GM23338 (cell line): ENCODE data around the gene HERPUD2.

ENCODE experiments used
- CREB1 ChIP-seq: fragments of 250-450 bp; sonication (Bioruptor Pico); IDR thresholded peaks from 2 replicates; pipeline ENCODE4 v1.5.0; 2020; ENCODE audit warnings: low read depth, mild to moderate bottlenecking, moderate library complexity
- CTCF ChIP-seq, 2 experiments: fragments of 200-600 bp in 1 of 2; sonication (generic) in 1 of 2; conservative IDR thresholded peaks; 2 replicates each; pipeline versions ENCODE4 v1.5.1 to v1.6.1; 2016 to 2017; ENCODE audit warnings: antibody characterized with exemption in 2 of 2, low read depth in 2 of 2, mild to moderate bottlenecking in 2 of 2, moderate library complexity in 1 of 2
- ETS1 ChIP-seq: IDR thresholded peaks from 2 replicates; pipeline ENCODE4 v1.6.1; 2016; ENCODE audit warnings: antibody characterized with exemption
- EZH2 ChIP-seq: fragments of 200-600 bp; sonication (generic); IDR thresholded peaks from one replicate; pipeline ENCODE4 v1.8.0; 2017; ENCODE audit warnings: antibody characterized with exemption, mild to moderate bottlenecking, low read depth; ENCODE audit not compliant: unreplicated experiment
- EZH2phosphoT487 ChIP-seq: fragments of 200-600 bp; sonication (generic); IDR thresholded peaks from one replicate; pipeline ENCODE4 v1.8.1; 2018; ENCODE audit warnings: antibody characterized with exemption; ENCODE audit not compliant: unreplicated experiment
- JUNB ChIP-seq: IDR thresholded peaks from one replicate; pipeline ENCODE4 v1.6.1; 2016; ENCODE audit warnings: antibody characterized with exemption; ENCODE audit not compliant: unreplicated experiment
- POLR2AphosphoS5 ChIP-seq: IDR thresholded peaks from 2 replicates; pipeline ENCODE4 v1.6.1; 2016; ENCODE audit warnings: antibody characterized with exemption, low read depth
- REST ChIP-seq: IDR thresholded peaks from one replicate; pipeline ENCODE4 v1.6.1; 2018; ENCODE audit warnings: antibody characterized with exemption; ENCODE audit not compliant: unreplicated experiment
- ZNF114 ChIP-seq: fragments of 250-450 bp; sonication (Bioruptor Pico); IDR thresholded peaks from 2 replicates; pipeline ENCODE4 v1.5.0; 2020; ENCODE audit warnings: mild to moderate bottlenecking, moderate library complexity

GRCh38 chr7:35722054-35722849, 27.3 kb upstream of the HERPUD2 start:
- TF ChIP-seq CTCF (conservative IDR thresholded peaks at IDR 0.05; ENCODE audit: low read depth in 2 of 2), result no peak
- no peak for TF ChIP-seq EZH2
- no peak for TF ChIP-seq POLR2AphosphoS5
- no peak for TF ChIP-seq EZH2phosphoT487
- no peak for TF ChIP-seq JUNB
- TF ChIP-seq REST, result no peak
- no peak for TF ChIP-seq ETS1
- no peak for TF ChIP-seq ZNF114 (CRISPR knock-in tag)
- TF ChIP-seq CREB1, result no peak
